Measurements from ENCODE around the gene KCNQ1. TPM values are rescaled to one million over a fixed set of nuclear protein-coding genes. Genes with fewer than 3 reads are reported as not detected.

Gene KCNQ1
- total RNA-seq, 1 donor from 2014 or later: 52.9 TPM

- H3K9me3 ChIP-seq: no peaks in the 10 kb centered on the region
- H3K4me1 ChIP-seq: peaks cover 7% of the 10 kb centered on the region
- H3K27me3 ChIP-seq: no peaks in the 10 kb centered on the region
- TF ChIP-seq, protein P1, sequence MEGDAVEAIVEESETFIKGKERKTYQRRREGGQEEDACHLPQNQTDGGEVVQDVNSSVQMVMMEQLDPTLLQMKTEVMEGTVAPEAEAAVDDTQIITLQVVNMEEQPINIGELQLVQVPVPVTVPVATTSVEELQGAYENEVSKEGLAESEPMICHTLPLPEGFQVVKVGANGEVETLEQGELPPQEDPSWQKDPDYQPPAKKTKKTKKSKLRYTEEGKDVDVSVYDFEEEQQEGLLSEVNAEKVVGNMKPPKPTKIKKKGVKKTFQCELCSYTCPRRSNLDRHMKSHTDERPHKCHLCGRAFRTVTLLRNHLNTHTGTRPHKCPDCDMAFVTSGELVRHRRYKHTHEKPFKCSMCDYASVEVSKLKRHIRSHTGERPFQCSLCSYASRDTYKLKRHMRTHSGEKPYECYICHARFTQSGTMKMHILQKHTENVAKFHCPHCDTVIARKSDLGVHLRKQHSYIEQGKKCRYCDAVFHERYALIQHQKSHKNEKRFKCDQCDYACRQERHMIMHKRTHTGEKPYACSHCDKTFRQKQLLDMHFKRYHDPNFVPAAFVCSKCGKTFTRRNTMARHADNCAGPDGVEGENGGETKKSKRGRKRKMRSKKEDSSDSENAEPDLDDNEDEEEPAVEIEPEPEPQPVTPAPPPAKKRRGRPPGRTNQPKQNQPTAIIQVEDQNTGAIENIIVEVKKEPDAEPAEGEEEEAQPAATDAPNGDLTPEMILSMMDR (IDR thresholded peaks at IDR 0.05): no peak
- no peak overlapping the region for H3K27ac ChIP-seq
- H3K4me3 ChIP-seq: no peak overlapping the region
- intact Hi-C loops (cut with DNase I): loop anchor here (10.0 kb wide), 1 partner anchor 77 kb away; no protein-coding TSS in a partner anchor
- DNase-seq (no peak), ATAC-seq (no peak)
- H3K36me3 ChIP-seq: no peaks in the 10 kb centered on the region
Measured at GRCh38 chr11:2881076-2881980, 436.5 kb downstream of the KCNQ1 start.

DNA sequence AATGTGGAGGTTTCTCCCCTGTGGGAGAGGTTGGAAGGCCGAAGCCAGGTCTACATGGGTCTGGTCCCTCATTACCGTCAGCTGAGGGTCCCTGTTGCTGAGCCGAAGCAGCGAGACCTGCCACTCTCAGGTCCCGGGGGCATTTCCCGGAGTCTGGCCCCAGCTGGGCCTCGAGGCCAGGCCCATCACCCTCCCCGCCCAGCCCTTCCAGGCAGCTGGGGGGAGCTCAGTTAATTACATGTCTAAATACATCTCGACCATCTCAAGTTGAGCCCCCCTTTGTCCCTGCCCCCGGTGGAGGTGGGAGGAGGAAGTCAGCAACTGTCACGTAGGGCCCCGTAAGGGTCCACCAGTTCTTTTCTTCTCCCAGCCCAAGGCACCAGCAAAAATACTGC lies 437.2 kb downstream of the KCNQ1 start:
- H3K9me3 ChIP-seq: no peaks in the 10 kb centered on the region
- DNase-seq (no peak), ATAC-seq (no peak)
- intact Hi-C loops (cut with DNase I): loop anchor here (10.0 kb wide), 1 partner anchor 77 kb away; no protein-coding TSS in a partner anchor
- TF ChIP-seq, protein P1 (IDR thresholded peaks at IDR 0.05): no peak
- H3K4me3 ChIP-seq: no peak overlapping the region
- no peaks in the 10 kb centered on the region for H3K27me3 ChIP-seq
- peaks cover 7% of the 10 kb centered on the region for H3K4me1 ChIP-seq
- no peak overlapping the region for H3K27ac ChIP-seq
- H3K36me3 ChIP-seq: no peaks in the 10 kb centered on the region

DNA sequence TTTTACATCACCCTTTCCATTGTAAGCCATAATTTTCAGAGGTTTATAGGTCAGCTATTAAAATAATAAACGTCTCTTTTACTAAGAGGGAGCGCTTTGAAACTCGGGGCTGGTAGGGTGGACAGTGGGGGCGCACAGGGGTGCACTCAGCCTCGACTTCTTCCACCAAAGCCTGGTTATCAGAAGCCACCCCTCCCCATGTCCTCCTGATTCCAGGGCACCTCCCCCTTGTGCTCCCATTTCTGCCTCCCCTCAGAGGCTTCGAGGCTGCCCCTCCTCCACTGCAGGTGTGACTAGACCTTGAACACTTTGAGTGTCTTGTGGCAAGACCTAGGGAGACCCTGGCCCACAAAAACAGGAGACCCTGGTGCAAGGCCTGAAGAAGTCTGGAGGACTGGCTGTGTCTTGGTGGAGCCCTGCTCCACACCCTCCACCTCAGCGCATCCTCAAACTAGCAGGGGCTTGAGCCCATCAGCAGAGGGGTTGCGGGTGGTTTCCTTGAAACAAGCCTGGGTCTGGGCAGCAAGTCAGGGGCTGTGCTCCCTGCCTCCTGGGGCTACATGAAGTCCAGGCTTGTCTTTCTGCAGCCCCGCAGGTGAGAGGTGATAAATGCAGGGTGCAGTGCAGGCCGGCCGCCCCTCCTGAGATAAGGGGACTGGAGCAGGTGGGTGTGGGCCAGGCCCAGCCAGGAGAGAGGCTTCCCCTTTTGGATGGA lies 437.7 kb downstream of the KCNQ1 start:
- H3K27me3 ChIP-seq: no peaks in the 10 kb centered on the region
- intact Hi-C loops (cut with DNase I): loop anchor here (10.0 kb wide), 1 partner anchor 78 kb away; no protein-coding TSS in a partner anchor
- ATAC-seq (no peak), DNase-seq (no peak)
- no peaks in the 10 kb centered on the region for H3K36me3 ChIP-seq
- H3K4me1 ChIP-seq: peaks cover 7% of the 10 kb centered on the region
- H3K27ac ChIP-seq: no peak overlapping the region
- TF ChIP-seq, protein P1 (IDR thresholded peaks at IDR 0.05): no peak
- peak overlapping the region; percentile 70 for H3K4me3 ChIP-seq
- no peaks in the 10 kb centered on the region for H3K9me3 ChIP-seq

DNA sequence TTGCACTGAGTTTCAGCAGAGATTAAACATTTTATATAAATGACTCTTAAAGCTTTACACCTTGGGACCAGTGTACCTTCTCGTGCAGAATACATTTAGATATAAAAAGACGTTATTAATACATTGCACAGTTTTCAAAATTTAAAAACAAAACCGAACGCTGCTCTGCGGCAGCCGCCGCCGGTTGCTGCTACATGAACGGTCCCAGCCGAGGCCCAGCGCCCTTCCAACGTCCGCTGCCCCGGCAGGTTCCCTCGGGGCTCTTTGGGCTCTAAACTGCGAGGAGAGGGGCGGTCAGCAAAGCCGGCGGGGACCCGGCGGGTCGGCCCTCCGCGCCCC lies 438.8 kb downstream of the KCNQ1 start:
- intact Hi-C loops (cut with DNase I): loop anchor here (10.0 kb wide), 1 partner anchor 79 kb away; no protein-coding TSS in a partner anchor
- peaks cover 12% of the 10 kb centered on the region for H3K4me1 ChIP-seq
- peak overlapping the region; percentile 70 for H3K4me3 ChIP-seq
- H3K36me3 ChIP-seq: no peaks in the 10 kb centered on the region
- H3K27me3 ChIP-seq: no peaks in the 10 kb centered on the region
- DNase-seq (no peak), ATAC-seq (no peak)
- peak overlapping the region; percentile 86 for H3K27ac ChIP-seq
- TF ChIP-seq, protein P1 (IDR thresholded peaks at IDR 0.05): no peak
- no peaks in the 10 kb centered on the region for H3K9me3 ChIP-seq

GRCh38 chr11:2883979-2884815 lies 439.4 kb downstream of the KCNQ1 start:
- H3K27me3 ChIP-seq: no peaks in the 10 kb centered on the region
- H3K4me3 ChIP-seq: peak overlapping the region; percentile 70
- H3K36me3 ChIP-seq: no peaks in the 10 kb centered on the region
- peaks cover 12% of the 10 kb centered on the region for H3K4me1 ChIP-seq
- DNase-seq: peak; percentile 74
- intact Hi-C loops (cut with DNase I): loop anchor here (10.0 kb wide), 1 partner anchor 79 kb away; no protein-coding TSS in a partner anchor
- no peaks in the 10 kb centered on the region for H3K9me3 ChIP-seq
- ATAC-seq: peak; percentile 33
- TF ChIP-seq, protein P1 (IDR thresholded peaks at IDR 0.05): no peak
- H3K27ac ChIP-seq: peak overlapping the region; percentile 86

Measured in upper lobe of right lung (tissue), 1 donor.